Ascending aorta (tissue), 2 donors: ENCODE results near the gene SP4. TPM values are rescaled to one million over a fixed set of nuclear protein-coding genes. Genes with fewer than 3 reads are reported as not detected.

Experiments used
- DNase-seq, 2 donors: peaks; one replicate each; pipeline ENCODE4 v3.0.0-alpha.2; 2019; ENCODE audit warnings: low spot score in 2 of 2
- H3K27ac ChIP-seq, 2 donors: fragments of 200-600 bp; sonication (generic); one replicate each; pipeline ENCODE4 v1.5.1; 2016 to 2017; ENCODE audit warnings: mild to moderate bottlenecking in 1 of 2
- H3K27me3 ChIP-seq: fragments of 200-600 bp; sonication (generic); one replicate; pipeline ENCODE4 v1.5.1; 2017
- H3K36me3 ChIP-seq, 2 donors: fragments of 200-600 bp; sonication (generic); one replicate each; pipeline ENCODE4 v1.5.1; 2016
- H3K4me1 ChIP-seq, 2 donors: fragments of 200-600 bp; sonication (generic); one replicate each; pipeline ENCODE4 v1.5.1; 2016 to 2017; ENCODE audit warnings: mild to moderate bottlenecking in 1 of 2
- H3K4me3 ChIP-seq, 2 donors: fragments of 200-600 bp; sonication (generic); one replicate each; pipeline ENCODE4 v1.5.1; 2016 to 2017; ENCODE audit warnings: mild to moderate bottlenecking in 1 of 2
- H3K9me3 ChIP-seq, 2 donors: fragments of 200-600 bp; sonication (generic); one replicate each; pipeline ENCODE4 v1.5.1; 2016
- CTCF ChIP-seq, 3 experiments: fragments of 200-600 bp in 2 of 3; fragments of 450-650 bp in 1 of 3; sonication (generic) in 2 of 3; IDR thresholded peaks; one replicate each; pipeline ENCODE4 v1.5.1; 2016 to 2019; ENCODE audit warnings: antibody characterized with exemption in 3 of 3, mild to moderate bottlenecking in 1 of 3, moderate library complexity in 1 of 3
- intact Hi-C: fragments of 100-400 bp; cut with DNase I; formaldehyde crosslinking; loops from one replicate; pipeline ENCODE4 v1.15.1; 2023
- total RNA-seq: library from RNA; depleted of rRNA; stranded (reverse); fragments of >200 nt; gene quantifications from one replicate; pipeline ENCODE4 v1.1.0, GENCODE V29; 2016

The SP4 gene
- total RNA-seq = 2.9 TPM

GRCh38 chr7:21427871-21428658 is at the start of gene SP4:
TSS of gene SP4 (plus strand) at chr7:21428083. CDS start at chr7:21428252, 169 bp downstream.
- peak; percentile 86 to 98 for DNase-seq
- no peak for TF ChIP-seq CTCF (IDR thresholded peaks at IDR 0.05)
- Histone ChIP-seq H3K27ac (peak within 1 kb of the TSS; percentile 97 to 98), H3K27me3 (no peaks in the 10 kb centered on the region), H3K4me1 (peaks cover 0 to 6% of the 10 kb centered on the region in 2 donors), H3K9me3 (no peaks in the 10 kb centered on the region), H3K36me3 (no peaks in the 10 kb centered on the region), H3K4me3 (peak within 1 kb of the TSS; percentile 55 to 87)
- intact Hi-C loops = loop anchor here (1.0 to 10.0 kb wide), 7 partner anchors 151 to 1871 kb away; partner anchors contain the start of genes IL6, MALSU1 and NUP42

DNA sequence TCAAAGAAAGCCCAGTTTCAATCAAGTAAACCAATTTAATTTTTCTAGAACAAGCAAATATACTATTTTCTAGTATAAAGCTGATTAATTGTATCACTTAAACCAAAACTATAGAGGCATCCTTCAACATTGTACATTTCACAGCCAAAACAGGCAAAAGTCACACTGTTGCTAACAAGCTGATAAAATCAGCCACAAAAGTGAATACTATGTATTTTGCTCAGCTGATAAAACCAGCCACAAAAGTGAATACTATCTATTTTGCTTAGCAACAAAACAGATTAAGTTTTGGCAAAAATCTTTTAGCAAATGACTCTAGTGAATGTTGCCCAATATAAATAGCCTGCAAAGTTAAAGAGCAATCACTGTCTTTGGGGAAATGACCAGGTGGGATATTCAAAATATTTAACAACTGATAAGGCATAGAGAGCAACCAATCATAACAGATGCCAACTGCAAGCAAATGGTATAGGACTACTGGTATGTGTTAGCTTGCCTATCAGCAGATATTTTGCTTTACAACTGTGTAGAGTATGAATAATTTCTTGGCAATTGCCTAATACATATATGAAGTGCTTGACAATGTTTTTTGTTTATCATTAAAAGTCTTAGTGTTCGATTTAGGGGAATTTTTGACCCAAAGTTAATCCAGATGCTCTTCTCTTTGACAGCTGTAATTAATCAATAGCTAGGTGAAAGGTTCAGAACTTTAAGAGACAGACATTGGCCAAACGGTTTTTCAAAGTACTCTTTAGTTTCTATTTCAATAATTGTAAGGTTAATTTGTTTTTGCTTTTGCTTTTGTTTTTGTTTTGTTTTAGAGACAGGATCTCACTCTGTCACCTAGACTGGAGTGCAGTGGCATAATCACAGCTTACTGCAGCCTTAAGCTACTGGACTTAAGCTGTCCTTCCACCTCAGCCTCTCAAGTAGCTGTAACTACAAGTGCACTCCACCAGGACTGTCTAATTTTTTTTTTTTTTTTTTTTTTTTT is 44.4 kb upstream of the SP4 start:
- H3K27me3 ChIP-seq = no peaks in the 10 kb centered on the region
- no peak for DNase-seq
- intact Hi-C loops = no loop called here
- TF ChIP-seq CTCF (IDR thresholded peaks at IDR 0.05) = no peak
- H3K4me3 ChIP-seq = no peak overlapping the region
- H3K4me1 ChIP-seq = no peaks in the 10 kb centered on the region
- H3K9me3 ChIP-seq = no peaks in the 10 kb centered on the region
- H3K27ac ChIP-seq = no peak overlapping the region
- no peaks in the 10 kb centered on the region for H3K36me3 ChIP-seq

- no peak overlapping the region for H3K4me3 ChIP-seq
- H3K4me1 ChIP-seq = no peaks in the 10 kb centered on the region
- H3K36me3 ChIP-seq = no peaks in the 10 kb centered on the region
- no peaks in the 10 kb centered on the region for H3K9me3 ChIP-seq
- no peaks in the 10 kb centered on the region for H3K27me3 ChIP-seq
- no peak overlapping the region for H3K27ac ChIP-seq
- DNase-seq = no peak
- intact Hi-C loops = no loop called here
- TF ChIP-seq CTCF (IDR thresholded peaks at IDR 0.05) = no peak
These were observed 33.9 kb upstream of the SP4 start for GRCh38 chr7:21393937-21394336.

DNA sequence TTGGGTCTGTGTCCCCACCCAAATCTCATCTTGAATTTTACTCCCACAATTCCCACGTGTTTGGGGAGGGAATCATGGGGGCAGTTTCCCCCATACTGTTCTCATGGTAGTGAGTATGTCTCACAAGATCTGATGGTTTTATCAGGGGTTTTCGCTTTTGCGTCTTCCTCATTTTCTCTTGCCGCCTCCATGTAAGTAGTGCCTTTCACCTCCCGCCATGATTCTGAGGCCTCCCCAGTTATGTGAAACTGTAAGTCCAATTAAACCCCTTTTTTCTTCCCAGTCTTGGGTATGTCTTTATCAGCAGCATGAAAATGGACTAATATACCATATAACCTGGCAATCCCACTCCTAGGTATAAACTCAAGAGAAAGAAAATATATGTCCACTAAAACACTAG is 25.9 kb upstream of the SP4 start:
- no peaks in the 10 kb centered on the region for H3K4me1 ChIP-seq
- H3K4me3 ChIP-seq = no peak overlapping the region
- no peaks in the 10 kb centered on the region for H3K9me3 ChIP-seq
- H3K27ac ChIP-seq = no peak overlapping the region
- no peaks in the 10 kb centered on the region for H3K27me3 ChIP-seq
- no peak for TF ChIP-seq CTCF (IDR thresholded peaks at IDR 0.05)
- H3K36me3 ChIP-seq = no peaks in the 10 kb centered on the region
- intact Hi-C loops = no loop called here
- DNase-seq = no peak

DNA sequence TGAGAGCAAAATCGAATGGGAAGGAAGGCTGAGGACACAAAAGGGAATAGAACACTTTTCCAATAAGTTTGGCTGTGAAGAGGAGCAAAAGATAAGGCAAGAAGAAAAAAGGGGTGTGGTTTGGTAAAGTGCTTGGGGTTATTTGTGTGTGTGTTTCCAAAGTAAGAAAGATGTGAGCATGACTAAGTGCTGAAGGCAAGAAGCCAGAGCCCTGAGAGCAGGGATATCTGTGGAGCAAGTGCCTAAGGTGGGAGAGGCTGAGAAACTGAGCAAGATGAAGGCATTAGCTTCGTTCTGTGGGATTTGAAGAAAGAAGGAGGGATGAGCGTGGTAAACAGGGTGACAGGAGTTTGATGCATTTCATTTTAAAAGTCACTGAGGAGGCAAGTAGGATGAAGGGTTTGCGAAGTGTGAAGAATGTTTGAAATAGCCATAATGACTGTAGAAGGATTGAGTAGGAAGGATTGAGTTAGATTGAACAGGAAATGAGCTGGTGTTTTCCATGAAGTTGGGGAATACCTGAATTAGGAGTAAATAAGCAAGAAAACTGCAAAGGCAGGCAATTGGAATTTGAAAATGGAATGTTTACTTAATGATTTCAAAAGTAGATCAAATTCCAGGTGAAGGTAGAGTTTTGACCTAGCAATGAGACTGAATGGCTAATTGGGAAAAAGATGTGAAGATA is 19.9 kb upstream of the SP4 start:
- H3K27me3 ChIP-seq = no peaks in the 10 kb centered on the region
- no peak overlapping the region for H3K27ac ChIP-seq
- H3K4me3 ChIP-seq = no peak overlapping the region
- no peaks in the 10 kb centered on the region for H3K9me3 ChIP-seq
- intact Hi-C loops = no loop called here
- TF ChIP-seq CTCF (IDR thresholded peaks at IDR 0.05) = no peak
- no peaks in the 10 kb centered on the region for H3K36me3 ChIP-seq
- no peak for DNase-seq
- H3K4me1 ChIP-seq = no peaks in the 10 kb centered on the region
